ENCODE measurements around the gene GRIN1. TPM values are rescaled to one million over a fixed set of nuclear protein-coding genes. Genes with fewer than 3 reads are reported as not detected.

GRIN1 gene
- polyA plus RNA-seq, 2 of the 4 experiments (the other 2 are of a cell fraction): 0.13 to 0.45 TPM

DNA sequence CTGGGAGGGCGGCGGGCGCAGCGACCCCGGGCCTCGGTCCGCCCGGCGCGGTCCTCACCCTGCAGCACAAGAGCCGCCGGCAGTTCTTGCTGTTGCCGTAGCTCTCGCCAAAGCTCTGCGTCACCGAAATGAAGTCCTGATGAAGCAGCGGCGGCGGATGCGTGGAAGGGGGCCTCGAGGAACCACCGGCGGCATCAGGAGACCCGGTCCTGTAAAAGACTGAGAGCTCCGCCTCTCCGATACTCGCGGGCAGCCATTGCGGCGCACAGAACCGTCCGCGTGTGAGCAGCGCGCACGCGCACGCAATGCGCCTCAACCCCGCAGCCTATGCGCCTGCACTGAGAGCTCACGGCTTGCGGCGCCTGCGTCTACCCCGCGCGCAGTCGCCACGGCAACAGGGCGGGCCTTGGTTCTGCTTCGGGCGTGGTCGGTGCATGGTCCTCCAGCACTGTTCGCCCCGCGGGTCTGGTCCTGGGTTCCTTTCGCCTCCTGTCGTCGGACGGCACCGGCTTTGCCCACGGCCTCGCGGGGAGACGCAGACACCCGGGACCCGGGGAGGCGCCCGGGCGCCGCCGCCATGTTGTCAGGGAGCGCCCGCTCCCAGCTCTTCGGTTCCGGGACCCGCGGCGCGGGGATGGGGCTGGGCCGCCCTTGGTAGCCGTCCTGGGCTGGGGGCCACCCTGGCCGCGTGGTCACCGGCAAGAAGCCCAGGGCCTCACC lies 9.3 kb upstream of the GRIN1 start (continued):
- TF ChIP-seq MAX (IDR thresholded peaks at IDR 0.05) (peak; percentile 82), KDM1A (IDR thresholded peaks at IDR 0.05; ENCODE audit: low read depth) (no peak), SREBF2 (IDR thresholded peaks at IDR 0.05) (no peak), HEYL (CRISPR knock-in tag; IDR thresholded peaks at IDR 0.05) (no peak), FOXS1 (CRISPR knock-in tag; IDR thresholded peaks at IDR 0.05) (no peak), MYC (IDR thresholded peaks at IDR 0.05; ENCODE audit: borderline replicate concordance, low read length) (0 out of 2 replicates have a peak, but pooled peaks have one; percentile 22), PHF8 (IDR thresholded peaks at IDR 0.05; ENCODE audit: borderline replicate concordance, low read depth) (peak; percentile 76; the same call in 1 of the 2 replicates)
- TF ChIP-seq, protein P1, sequence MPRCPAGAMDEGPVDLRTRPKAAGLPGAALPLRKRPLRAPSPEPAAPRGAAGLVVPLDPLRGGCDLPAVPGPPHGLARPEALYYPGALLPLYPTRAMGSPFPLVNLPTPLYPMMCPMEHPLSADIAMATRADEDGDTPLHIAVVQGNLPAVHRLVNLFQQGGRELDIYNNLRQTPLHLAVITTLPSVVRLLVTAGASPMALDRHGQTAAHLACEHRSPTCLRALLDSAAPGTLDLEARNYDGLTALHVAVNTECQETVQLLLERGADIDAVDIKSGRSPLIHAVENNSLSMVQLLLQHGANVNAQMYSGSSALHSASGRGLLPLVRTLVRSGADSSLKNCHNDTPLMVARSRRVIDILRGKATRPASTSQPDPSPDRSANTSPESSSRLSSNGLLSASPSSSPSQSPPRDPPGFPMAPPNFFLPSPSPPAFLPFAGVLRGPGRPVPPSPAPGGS (IDR thresholded peaks at IDR 0.05): peak; percentile 73; the same call in 1 of the 3 replicates
- TF ChIP-seq, protein P2, sequence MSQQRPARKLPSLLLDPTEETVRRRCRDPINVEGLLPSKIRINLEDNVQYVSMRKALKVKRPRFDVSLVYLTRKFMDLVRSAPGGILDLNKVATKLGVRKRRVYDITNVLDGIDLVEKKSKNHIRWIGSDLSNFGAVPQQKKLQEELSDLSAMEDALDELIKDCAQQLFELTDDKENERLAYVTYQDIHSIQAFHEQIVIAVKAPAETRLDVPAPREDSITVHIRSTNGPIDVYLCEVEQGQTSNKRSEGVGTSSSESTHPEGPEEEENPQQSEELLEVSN (IDR thresholded peaks at IDR 0.05; ENCODE audit: borderline replicate concordance, low read depth): 0 out of 2 replicates have a peak, but pooled peaks have one; percentile 32
- TF ChIP-seq, protein P3, sequence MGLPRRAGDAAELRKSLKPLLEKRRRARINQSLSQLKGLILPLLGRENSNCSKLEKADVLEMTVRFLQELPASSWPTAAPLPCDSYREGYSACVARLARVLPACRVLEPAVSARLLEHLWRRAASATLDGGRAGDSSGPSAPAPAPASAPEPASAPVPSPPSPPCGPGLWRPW (IDR thresholded peaks at IDR 0.05): no peak

DNA sequence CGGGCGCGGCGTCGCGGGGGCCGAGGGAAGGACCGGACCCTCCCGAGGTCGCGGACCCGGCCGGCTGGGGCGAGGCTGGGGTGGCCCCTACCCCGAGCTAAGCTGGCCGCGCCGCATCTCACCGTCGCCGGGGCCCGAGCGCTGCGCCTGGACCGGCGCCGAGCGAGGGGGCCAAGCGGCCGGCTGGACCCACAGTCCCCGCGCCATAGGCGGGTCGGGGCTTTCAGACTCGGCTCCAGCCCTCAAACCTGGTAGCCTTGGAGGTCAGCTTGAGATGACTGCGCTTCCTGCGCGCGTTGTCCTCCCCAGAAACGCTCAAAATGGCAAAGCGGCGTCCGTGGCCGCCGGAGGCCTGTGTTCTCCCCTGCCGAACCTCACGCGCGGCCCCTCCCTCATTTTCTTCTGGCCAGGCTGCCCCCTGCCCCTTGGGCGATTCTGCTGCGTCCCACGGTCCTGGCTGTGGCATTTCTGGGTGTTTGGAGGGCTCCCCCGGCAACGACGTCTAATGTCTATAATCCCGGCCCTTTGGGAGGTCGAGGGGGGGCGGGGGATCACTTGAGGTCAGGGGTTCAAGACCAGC lies 8.7 kb upstream of the GRIN1 start:
- no peaks in the 10 kb centered on the region for H3K9me3 ChIP-seq
- WGBS (ENCODE audit: missing lambda C conversion rate): 8% methylated on average over 24 of the region's 58 CpGs
- FAIRE-seq (no peak), DNase-seq (ENCODE audit: low read depth in 1 of 2, low spot score in 1 of 2) (no peak), ATAC-seq (peak; percentile 44 to 56)
- TF ChIP-seq HMGXB4 (CRISPR knock-in tag; IDR thresholded peaks at IDR 0.05; ENCODE audit: borderline replicate concordance): no peak
- no peak for TF ChIP-seq RAD21 (conservative IDR thresholded peaks at IDR 0.05 in 1 of 2, IDR thresholded peaks at IDR 0.05 in 1 of 2)
- TF ChIP-seq CBX8 (IDR thresholded peaks at IDR 0.05): no peak
- TF ChIP-seq MYC (IDR thresholded peaks at IDR 0.05; ENCODE audit: borderline replicate concordance, low read length): no peak
- TF ChIP-seq JUN (IDR thresholded peaks at IDR 0.05): no peak; a peak in 1 of 5 replicates
- no peak for TF ChIP-seq CBX2 (IDR thresholded peaks at IDR 0.05; ENCODE audit: borderline replicate concordance, low read depth)
- TF ChIP-seq ZSCAN20 (CRISPR knock-in tag; IDR thresholded peaks at IDR 0.05): no peak
- no peak for TF ChIP-seq EHF (CRISPR knock-in tag; IDR thresholded peaks at IDR 0.05)
- peak; percentile 40; the same call in 1 of the 2 replicates for TF ChIP-seq PHF8 (IDR thresholded peaks at IDR 0.05; ENCODE audit: borderline replicate concordance, low read depth)
- no peak for TF ChIP-seq HDAC2 (IDR thresholded peaks at IDR 0.05)
- no peak for TF ChIP-seq NPAS2 (CRISPR knock-in tag; IDR thresholded peaks at IDR 0.05; ENCODE audit: borderline replicate concordance)
- 0 out of 2 replicates have a peak, but pooled peaks have one; percentile 33 for TF ChIP-seq TFCP2L1 (CRISPR knock-in tag; IDR thresholded peaks at IDR 0.05)
- ChIA-PET CTCF (interaction anchor here (1.0 to 3.4 kb wide), 15 partner anchors 8 to 110 kb away, joined by 3 to 16 read pairs (median 4); partner anchors contain the start of genes ANAPC2, RNF224, SSNA1 and TUBB4B), POLR2A (interaction anchor here (0.7 to 2.2 kb wide), 20 partner anchors 9 to 126 kb away, joined by 3 to 23 read pairs (median 5); partner anchors contain the start of genes ANAPC2, GRIN1, LRRC26 and MAN1B1)
- H3K4me1 ChIP-seq: peaks cover 21% of the 10 kb centered on the region
- H3K4me2 ChIP-seq: peak overlapping the region; percentile 89
- peak overlapping the region; percentile 94 for H3K4me3 ChIP-seq
- H3K27ac ChIP-seq: peak overlapping the region; percentile 98
